GM21367 (cell line): ENCODE measurements around the gene RPL18.

Experiments
- ATAC-seq: cut with Tn5 transposase; IDR thresholded peaks from one replicate; pipeline ENCODE4 v1.9.1; 2021; ENCODE audit not compliant: unreplicated experiment

The RPL18 gene

DNA sequence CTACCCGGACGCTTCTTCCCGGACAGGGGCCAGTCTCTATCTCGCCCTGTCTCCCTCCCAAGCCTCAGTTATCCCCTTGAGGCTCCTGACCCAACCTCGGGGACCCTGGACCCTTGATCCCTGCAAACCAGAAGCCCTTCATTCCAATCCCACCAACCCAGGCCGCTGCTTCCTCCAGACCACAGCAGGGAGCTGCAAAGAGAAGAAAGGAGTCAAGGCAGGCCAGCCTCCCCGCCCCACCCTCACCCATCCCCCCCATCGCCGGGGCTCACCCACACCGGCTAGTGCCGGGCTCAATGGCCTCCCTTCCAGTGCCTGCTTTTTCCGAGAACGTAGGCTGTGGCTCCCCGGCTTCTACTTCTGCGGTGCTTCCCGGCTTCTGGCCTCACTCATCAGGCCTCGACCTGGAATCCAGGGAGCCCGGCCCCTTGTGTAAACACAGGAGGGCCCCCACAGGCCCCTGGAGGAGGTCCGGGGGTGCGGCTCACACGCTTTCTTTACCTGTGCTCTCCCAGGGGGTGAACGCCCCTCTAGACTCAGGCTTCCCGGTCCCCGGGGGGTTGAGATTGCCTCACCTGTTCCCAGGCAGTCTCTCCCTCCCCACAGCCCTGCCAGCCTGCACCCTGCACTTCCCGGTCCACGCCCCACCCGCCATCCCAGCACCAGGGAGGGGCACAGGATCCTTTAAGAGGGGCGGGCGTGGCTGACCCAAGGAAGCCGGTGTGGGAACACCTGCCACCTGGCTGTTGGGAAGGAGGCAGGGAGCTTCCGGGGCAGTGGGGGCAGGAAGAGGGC lies 4.3 kb downstream of the RPL18 start, which contains the start of gene FAM83E:
Gene FAM83E, minus strand, starts transcription at position 641 of the 795 bp plus-strand sequence. CDS start 1,704 bp downstream, outside the sequence.
- ATAC-seq: no peak

DNA sequence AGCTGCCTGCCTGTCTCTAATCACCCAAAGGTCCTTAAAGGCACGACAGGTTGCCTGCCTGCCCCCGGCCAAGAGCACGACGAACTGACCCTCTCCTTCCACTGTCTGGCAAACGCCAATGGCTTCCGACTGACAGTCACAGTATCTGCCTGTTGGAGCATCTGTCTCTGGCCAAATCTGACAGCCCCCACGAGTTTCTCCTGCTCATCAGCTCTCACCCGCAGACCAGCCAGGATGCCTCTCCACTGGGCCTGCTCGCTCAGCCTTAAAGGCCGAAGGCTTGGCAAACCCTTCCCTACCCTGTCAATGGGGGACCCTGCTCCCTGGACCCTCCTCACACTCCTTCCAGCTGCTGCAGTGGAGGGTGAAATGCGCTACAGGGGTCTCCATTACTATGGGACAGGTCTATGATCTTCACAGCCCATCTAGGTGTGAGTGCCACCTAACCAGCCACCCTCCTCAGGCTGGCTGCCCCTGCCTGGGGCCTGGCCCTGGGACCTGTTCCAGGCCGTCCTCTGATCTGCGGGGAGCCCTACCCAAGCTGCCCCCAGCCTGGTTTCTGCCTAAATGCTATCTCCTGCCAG lies 5.0 kb downstream of the RPL18 start:
- ATAC-seq: no peak

DNA sequence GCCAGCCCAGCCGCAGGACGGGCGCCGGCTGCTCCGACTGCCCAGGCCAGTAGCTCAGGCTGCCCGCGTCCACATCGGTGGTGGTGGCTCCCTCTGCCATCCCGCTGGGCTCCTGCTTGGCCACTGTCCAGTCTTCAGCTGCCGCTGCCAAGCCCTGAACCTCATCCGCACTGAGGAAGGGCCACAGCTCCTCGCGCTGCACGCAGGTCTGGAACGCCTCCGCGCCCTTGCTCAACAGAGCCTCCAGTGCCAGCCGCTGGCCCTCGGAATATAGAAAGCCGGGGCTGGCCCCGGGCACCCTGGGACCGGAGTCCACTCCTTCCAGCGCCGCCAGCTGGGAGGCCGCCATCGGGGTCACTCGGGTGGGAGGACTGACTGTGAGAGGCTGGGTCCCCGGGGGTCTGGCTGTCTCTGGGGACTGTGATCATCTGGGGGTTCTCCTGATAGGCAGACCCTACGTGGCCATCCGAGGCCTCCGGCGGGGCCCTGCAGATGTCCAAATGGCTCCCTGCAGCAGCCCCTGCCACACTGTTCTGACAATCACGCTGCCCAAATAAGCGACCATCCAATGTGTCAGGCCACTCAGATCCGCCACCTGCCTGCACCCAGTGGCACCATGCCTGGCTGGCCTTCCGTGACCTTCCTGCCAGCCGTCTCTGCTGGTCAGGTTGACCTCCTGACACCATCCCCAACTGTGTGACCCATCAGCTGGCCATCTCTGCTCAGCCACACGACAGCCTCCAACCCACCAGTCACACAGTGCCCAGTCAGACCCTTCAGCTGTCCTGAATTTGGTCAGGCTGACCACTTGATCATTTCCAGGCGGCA lies 5.7 kb downstream of the RPL18 start:
- no peak for ATAC-seq

DNA sequence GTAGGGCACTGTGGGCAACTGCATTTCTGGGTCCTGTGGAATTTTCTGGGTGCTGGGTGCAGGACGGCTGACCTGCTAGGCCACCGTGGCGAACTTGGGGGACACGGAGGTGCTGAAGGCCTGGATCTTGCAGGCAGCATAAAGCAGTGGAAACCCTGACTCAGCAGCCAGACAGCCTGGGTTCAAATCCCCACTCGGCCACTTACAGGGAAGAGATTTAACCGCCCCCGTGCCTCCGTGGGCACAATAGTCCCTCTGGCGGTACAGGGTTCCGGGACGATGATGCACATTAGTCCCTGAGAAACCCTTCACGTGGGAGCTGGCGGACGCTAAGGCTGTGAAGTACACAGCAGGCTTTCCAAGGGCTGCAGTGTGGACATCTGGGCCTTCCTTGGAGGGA lies 7.1 kb downstream of the RPL18 start:
- ATAC-seq: no peak

DNA sequence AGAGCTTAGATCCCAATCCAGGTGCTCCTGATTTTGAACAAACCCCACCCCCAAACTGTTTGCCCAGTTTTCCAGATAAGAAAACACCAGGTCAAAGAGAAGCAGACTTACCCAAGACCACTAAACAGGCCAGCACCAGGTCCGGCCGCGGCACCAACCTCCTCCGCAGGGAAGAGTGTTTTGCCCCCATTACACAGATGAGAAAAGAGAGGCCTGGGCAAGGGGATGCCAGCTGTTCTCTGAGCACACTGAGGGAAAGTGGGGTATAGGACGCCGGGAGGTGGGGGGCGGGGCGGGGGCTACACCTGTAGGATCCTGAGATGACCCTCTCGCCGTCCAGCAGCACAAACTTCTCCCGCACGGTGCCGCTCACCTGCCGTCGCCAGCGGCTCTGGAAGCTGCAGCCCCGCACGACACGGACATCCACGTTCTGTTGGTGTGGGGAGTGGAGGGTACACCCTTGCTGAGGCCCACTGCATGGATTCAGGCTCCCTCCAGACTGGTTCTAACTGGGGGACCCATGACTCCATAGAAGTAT lies 9.3 kb downstream of the RPL18 start:
- no peak for ATAC-seq

DNA sequence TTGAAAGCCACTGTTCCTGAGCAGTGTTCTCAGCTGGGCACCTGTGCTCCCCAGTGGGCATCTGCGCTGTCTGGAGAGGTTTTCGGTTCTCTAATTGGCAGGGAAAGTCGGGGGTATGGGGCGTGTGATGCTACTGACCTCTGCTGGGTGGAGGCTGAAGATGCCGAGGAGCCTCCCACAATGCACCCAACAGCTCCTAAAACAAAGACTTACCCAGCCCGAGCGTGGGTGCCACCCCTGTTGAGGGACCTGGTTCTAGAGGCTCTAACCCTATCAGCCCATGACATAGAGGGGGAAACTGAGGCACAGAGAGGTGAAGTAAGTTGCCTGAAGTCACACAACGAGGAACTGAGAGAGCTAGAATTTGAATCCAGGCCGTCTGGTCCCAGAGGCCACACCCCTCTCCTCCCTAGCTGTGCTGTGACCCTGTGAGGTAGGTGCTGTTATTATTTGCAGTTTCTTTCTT lies 10.1 kb downstream of the RPL18 start:
- ATAC-seq: no peak

DNA sequence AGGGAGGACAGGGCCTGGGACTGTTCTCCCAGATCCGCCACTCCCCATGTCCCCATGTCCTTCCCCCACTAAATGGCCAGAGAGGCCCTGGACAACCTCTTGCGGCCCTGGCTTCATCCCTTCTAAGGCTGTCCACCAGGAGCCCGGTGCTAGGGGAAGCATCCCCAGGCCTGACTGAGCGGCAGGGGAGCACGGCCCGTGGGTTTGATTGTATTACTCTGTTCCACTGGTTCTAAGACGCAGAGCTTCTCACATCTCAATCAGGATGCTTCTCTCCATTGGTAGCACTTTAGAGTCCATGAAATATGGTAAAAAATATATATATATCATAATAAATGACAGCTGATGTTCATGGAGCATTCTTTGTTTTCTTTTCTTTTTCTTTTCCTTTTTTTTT lies 11.6 kb downstream of the RPL18 start:
- ATAC-seq: no peak

DNA sequence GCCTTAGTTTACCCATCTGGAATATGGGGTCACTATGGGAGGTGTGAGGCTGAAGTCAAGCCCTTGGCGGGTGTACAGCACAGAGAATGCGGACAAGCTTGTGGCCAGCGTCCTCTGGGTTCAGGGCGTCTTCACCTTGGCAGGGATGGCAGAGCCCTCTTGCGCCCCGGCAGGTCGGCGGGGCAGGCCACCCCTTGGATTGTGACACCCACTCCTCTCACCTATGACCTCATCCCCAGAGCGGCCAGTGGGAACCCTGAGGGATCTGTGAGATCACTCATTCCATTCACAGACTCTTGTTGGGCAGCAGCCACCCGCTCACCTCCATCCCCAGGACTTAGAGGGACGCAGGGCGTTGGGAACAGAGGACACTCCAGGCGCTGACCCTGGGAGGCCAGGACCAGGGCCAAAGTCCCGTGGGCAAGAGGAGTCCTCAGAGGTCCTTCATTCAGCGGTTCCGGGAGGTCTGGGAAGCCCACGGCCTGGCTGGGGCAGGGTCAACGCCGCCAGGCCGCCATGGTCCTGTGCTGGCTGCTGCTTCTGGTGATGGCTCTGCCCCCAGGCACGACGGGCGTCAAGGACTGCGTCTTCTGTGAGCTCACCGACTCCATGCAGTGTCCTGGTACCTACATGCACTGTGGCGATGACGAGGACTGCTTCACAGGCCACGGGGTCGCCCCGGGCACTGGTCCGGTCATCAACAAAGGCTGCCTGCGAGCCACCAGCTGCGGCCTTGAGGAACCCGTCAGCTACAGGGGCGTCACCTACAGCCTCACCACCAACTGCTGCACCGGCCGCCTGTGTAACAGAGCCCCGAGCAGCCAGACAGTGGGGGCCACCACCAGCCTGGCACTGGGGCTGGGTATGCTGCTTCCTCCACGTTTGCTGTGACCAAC lies 12.3 kb downstream of the RPL18 start, which contains the start of gene SPACA4:
Gene SPACA4, plus strand, starts transcription at position 280 of the 896 bp plus-strand sequence. Its CDS starts 237 bp downstream, at position 517.
- ATAC-seq: no peak

DNA sequence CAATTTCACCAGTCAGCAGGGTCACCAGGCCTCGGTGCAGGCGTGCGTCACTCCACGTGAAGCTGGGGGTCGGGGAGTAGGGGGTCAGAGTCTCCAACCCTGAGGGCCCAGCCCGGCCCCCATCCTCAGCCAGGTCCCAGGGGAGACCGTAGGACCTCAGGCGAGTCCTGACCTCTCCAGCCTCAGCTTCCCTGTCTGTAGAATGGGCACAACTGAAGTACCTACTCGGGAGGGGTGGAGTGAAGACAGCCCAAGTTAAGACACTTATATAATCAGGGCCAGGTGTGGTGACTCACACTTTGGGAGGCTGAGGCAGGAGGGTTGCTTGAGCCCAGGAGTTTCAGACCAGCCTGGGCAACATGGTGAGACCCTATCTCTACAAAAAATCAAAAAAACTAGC lies 15.1 kb downstream of the RPL18 start:
- ATAC-seq: no peak

DNA sequence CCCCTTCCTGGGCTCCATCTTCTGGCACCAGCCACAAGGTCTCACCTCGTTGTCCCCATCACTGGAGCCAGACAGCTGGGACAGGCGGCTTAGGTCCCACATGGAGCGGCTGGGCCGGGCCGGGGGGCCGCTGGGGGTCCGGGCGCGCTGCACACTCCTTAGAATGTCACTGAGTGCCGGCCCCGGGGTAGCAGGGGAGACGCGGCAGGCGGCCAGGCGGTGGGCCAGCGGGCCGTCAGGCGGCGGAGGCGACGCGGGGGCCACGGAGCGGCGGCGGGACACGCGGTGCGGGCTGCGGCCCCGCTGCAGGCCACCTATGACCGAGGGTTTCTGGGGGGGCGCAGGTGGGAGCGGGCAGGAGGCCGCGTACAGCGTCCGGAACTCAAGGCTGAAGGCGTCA lies 15.5 kb downstream of the RPL18 start:
- ATAC-seq: no peak

DNA sequence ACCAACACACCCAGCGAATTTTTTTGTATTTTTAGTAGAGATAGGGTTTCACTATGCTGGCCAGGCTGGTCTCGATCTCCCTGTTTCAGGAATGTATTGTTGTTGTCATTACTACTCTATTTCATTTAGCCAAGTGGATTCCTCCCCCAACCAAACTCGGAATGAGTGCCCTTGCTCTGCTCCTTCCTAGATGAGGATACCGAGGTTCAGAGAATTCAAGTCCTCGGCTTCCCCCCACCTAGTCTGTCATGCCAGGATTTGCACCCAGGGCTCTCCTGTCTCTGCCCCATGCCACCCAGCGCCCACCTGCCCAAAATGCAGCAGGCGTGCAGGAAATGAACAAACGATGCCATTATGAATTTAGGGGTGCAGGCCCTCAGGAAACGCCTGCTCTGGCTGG lies 16.0 kb downstream of the RPL18 start:
- ATAC-seq: no peak

DNA sequence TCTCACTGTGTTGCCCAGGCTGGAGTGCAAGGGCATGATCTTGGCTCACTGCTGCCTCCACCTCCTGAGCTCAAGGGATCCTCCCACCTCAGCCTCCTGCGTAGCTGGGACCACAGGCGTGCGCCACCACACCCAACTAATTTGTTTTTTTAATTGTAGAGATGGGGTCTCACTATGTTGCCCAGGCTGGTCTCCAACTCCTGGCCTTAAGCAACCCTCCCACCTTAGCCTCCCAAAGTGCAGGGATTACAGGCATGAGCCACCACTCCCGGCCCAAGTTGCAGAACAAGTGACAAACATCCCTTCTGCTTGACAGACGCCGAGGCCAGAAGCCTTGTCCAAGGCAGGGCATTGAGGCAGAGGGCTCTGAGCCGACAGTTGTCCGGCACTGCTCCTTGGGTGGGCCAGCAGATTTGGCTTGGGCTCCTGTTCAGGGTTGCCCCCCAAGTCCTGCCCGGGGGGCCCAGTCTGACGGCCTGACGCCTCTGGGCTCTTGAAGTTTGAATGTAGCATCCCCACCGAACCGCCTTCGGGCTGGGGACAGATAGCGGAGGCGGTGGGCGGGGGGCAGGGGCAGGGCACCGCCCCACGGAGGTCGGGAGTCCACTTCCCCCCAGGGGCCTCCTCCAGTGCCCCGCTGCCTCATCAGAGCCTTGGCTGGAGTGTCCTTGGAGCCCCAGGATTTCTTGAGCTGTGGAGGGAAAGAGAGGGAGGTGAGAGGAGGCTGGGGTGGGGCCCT lies 18.1 kb downstream of the RPL18 start:
- ATAC-seq: no peak

DNA sequence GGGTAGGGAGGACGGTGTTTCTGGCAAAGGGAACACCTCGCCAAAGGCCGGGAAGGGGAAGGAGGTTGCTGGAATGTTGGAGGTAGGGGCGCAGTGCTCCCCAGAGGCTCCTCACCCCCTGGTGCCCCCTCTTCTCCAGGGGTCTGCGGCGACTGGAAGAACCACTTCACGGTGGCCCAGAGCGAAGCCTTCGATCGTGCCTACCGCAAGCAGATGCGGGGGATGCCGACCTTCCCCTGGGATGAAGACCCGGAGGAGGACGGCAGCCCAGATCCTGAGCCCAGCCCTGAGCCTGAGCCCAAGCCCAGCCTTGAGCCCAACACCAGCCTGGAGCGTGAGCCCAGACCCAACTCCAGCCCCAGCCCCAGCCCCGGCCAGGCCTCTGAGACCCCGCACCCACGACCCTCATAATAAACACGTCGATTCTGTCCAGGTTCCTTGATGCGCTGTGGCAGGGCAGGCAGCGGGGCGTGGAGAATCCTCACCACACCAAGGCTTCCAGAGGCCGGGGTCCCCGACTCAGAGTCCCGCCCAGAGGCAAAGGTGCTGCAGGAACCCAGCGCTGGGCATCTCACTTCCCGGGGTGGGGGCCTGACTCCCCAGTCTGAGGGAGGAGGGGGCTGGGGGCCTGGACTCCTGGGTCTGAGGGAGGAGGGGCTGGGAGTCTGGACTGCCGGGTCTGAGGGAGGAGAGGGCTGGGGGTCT lies 19.8 kb downstream of the RPL18 start:
- no peak for ATAC-seq

DNA sequence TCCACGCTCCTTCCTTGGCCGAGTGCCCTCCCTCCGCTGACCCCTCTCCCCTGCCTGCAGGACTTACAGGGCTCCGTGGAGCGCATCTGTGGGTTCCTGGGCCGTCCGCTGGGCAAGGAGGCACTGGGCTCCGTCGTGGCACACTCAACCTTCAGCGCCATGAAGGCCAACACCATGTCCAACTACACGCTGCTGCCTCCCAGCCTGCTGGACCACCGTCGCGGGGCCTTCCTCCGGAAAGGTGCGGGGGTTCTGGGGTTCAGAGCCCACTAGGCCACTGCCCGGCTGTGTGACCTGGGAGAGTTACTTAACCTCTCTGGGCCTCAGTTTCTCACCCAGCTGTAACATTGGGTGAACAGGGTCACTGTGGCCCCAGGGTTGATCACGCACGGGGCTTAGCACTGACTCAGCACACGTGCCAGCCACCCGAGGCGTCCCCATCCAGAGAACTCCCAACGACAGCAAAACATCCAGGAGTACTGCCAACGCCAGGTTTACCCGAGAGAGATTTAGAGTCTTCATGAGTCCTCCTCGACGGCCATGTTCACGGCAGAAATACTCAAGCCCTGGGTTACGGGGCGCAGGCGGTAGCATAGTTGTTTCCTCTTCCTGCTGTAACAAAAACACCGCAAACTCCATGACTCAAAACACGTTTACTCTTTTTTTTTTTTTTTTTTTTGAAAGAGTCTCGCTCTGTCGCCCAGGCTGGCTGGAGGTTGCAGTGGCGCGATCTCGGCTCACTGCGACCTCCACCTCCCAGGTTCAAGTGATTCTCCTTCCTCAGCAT lies 22.1 kb downstream of the RPL18 start:
- ATAC-seq: no peak

DNA sequence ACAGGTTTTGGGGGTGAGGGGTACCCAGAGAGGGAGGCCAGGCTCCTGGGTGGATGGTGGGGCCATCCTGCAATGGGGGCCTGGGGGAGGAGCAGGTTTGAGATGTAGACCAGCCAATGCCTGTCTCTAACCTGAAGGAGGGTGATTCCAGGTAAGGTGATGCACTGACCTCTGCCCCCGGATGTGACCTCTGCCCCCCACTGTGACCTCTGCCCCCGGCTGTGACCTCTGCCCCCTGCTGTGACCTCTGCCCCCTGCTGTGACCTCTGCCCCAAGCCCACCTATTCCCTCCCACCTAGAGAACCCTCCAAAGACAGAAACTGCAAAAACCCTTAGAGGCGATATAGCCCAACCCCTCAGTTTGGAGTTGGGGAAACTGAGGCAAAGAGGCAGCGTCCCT lies 22.7 kb downstream of the RPL18 start:
- ATAC-seq: no peak

DNA sequence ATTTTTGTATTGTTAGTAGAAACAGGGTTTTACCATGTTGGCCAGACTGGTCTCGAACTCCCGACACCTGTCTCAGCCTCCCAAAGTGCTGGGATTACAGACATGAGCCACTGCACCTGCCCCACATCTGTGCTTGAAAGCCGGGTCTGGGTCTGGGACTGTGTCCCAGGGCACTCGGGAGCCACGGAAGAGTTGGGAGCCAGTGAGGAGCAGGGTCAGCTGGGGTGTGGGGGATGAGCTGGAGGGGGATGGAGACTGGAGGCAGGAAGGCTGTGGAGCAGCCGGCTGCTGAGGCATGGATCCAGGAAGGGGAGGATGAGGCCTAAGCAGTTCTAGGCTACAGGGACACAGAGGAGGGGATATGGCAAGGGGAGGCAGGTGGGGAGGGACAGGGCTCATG lies 23.1 kb downstream of the RPL18 start:
- ATAC-seq: no peak

DNA sequence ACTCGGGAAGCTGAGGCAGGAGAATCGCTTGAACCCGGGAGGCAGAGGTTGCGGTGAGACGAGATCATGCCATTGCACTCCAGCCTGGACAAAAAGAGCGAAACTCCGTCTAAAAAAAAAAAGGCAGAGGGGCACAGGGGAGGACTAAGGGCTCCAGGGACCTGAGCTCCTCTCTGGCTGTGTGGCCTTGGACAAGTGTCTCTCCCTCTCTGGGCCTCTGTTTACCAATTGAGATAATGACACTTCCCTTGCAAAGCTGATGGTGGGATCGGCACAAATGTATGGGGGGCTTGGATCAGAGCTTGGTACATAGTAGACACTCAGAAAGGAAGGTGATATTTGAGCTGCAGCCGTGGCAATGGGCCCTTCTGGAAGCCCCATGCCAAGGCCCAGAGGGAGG lies 23.8 kb downstream of the RPL18 start:
- no peak for ATAC-seq

DNA sequence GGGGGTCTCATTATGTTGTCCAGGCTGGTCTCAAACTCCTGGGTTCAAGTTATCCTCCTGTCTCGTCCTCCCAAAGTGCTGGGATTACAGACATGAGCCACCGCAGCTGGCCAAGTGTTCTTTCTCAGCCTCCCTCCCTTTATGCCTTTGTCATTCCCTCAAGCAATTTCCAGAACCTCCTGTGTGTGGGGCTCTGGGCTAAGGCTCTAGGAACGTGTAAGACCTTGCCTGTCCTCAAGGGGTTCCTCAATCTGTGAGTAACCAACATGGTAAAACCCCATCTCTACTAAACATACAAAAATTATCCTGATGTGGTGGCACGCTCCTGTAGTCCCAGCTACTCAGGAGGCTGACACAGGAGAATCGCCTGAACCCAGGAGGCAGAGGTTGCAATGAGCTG lies 28.0 kb downstream of the RPL18 start:
- no peak for ATAC-seq
